Right atrium auricular region (tissue), 2 donors: ENCODE measurements around the gene PPP1R2B. TPM values are rescaled to one million over a fixed set of nuclear protein-coding genes. Genes with fewer than 3 reads are reported as not detected.

Experiments
- DNase-seq: peaks from one replicate; pipeline ENCODE4 v3.0.0-alpha.2; 2019; ENCODE audit warnings: low spot score
- H3K27ac ChIP-seq, 2 donors: fragments of 200-600 bp; sonication (generic); 1 replicate in 1 of 2; 2 replicates in 1 of 2; pipeline ENCODE4 v1.5.1; 2016 to 2019
- H3K27me3 ChIP-seq, 2 donors: fragments of 200-600 bp; sonication (generic); one replicate each; pipeline versions ENCODE4 v1.5.1 to v1.6.0; 2017 to 2019
- H3K36me3 ChIP-seq: fragments of 200-600 bp; sonication (generic); one replicate; pipeline ENCODE4 v1.5.1; 2016
- H3K4me1 ChIP-seq, 2 donors: fragments of 200-600 bp; sonication (generic); one replicate each; pipeline versions ENCODE4 v1.5.1 to v1.6.0; 2017 to 2019
- H3K4me3 ChIP-seq, 2 donors: fragments of 200-600 bp; sonication (generic); 1 replicate in 1 of 2; 2 replicates in 1 of 2; pipeline ENCODE4 v1.5.1; 2017 to 2019; ENCODE audit warnings: mild to moderate bottlenecking in 1 of 2, moderate library complexity in 1 of 2
- H3K9me3 ChIP-seq, 2 donors: fragments of 200-600 bp; sonication (generic); one replicate each; pipeline ENCODE4 v1.5.1; 2019
- CTCF ChIP-seq, 2 donors: fragments of 200-600 bp; sonication (generic); IDR thresholded peaks; one replicate each; pipeline ENCODE4 v1.5.1; 2019; ENCODE audit warnings: antibody characterized with exemption in 2 of 2
- total RNA-seq, 2 donors: library from RNA; depleted of rRNA; stranded (reverse); fragments of >200 nt; gene quantifications; one replicate each; pipeline ENCODE4 v1.1.0, GENCODE V29; 2016

The PPP1R2B gene
- total RNA-seq, 2 donors from 2014 or later = not detected

- no peak overlapping the region for H3K4me3 ChIP-seq
- H3K4me1 ChIP-seq = no peaks in the 10 kb centered on the region
- no peaks in the 10 kb centered on the region for H3K9me3 ChIP-seq
- no peak for TF ChIP-seq CTCF (IDR thresholded peaks at IDR 0.05)
- H3K27ac ChIP-seq = no peak overlapping the region
- no peak for DNase-seq
- no peaks in the 10 kb centered on the region for H3K36me3 ChIP-seq
- no peaks in the 10 kb centered on the region for H3K27me3 ChIP-seq
Measured at GRCh38 chr5:156819537-156819936, 30.6 kb upstream of the PPP1R2B start.

DNA sequence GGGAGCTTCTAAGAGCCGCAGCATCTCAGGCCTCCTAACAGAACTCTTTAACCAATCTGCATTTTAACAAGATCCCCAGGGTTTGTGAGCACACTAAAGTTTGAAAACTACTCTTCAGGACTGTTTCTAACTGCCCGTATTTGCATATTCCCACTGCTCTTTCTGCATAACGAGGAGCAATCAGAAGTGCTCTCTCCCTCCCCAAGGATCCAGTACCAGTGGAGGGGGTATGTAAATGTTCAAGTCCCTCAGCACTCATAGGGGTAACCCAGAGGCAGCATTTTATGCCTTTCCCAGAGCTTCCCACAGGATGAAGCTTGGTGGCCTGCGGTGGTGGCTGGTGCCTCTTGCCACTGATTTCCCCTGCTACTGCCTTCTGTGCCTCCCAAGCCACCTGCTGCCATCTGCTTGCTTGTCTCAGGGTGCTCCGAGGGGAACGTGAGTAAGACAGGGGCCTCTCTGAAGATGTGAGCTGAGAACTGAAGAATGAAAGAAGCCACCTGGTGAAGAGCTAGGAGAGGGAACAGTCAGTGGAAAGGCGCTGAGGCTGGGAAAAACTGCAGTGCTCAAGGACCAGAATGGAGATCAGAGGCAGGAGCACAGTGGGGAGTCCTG, 30.0 kb upstream of the PPP1R2B start:
- no peaks in the 10 kb centered on the region for H3K36me3 ChIP-seq
- H3K27me3 ChIP-seq = no peaks in the 10 kb centered on the region
- H3K4me1 ChIP-seq = no peaks in the 10 kb centered on the region
- no peaks in the 10 kb centered on the region for H3K9me3 ChIP-seq
- TF ChIP-seq CTCF (IDR thresholded peaks at IDR 0.05) = no peak
- no peak overlapping the region for H3K27ac ChIP-seq
- DNase-seq = no peak
- no peak overlapping the region for H3K4me3 ChIP-seq

GRCh38 chr5:156824241-156824640, 25.9 kb upstream of the PPP1R2B start:
- DNase-seq = no peak
- no peak for TF ChIP-seq CTCF (IDR thresholded peaks at IDR 0.05)
- H3K27ac ChIP-seq = no peak overlapping the region
- H3K9me3 ChIP-seq = no peaks in the 10 kb centered on the region
- no peaks in the 10 kb centered on the region for H3K36me3 ChIP-seq
- H3K27me3 ChIP-seq = no peaks in the 10 kb centered on the region
- no peaks in the 10 kb centered on the region for H3K4me1 ChIP-seq
- H3K4me3 ChIP-seq = no peak overlapping the region

- no peak overlapping the region for H3K27ac ChIP-seq
- DNase-seq = no peak
- H3K9me3 ChIP-seq = no peaks in the 10 kb centered on the region
- no peaks in the 10 kb centered on the region for H3K27me3 ChIP-seq
- no peaks in the 10 kb centered on the region for H3K36me3 ChIP-seq
- TF ChIP-seq CTCF (IDR thresholded peaks at IDR 0.05) = peak; percentile 27 to 69
- H3K4me1 ChIP-seq = no peaks in the 10 kb centered on the region
- no peak overlapping the region for H3K4me3 ChIP-seq
Measured at GRCh38 chr5:156824800-156825199, 25.3 kb upstream of the PPP1R2B start.

GRCh38 chr5:156825688-156826087, 24.4 kb upstream of the PPP1R2B start:
- no peak for DNase-seq
- no peaks in the 10 kb centered on the region for H3K9me3 ChIP-seq
- no peak overlapping the region for H3K4me3 ChIP-seq
- no peaks in the 10 kb centered on the region for H3K36me3 ChIP-seq
- no peak for TF ChIP-seq CTCF (IDR thresholded peaks at IDR 0.05)
- no peaks in the 10 kb centered on the region for H3K27me3 ChIP-seq
- no peak overlapping the region for H3K27ac ChIP-seq
- H3K4me1 ChIP-seq = no peaks in the 10 kb centered on the region

DNA sequence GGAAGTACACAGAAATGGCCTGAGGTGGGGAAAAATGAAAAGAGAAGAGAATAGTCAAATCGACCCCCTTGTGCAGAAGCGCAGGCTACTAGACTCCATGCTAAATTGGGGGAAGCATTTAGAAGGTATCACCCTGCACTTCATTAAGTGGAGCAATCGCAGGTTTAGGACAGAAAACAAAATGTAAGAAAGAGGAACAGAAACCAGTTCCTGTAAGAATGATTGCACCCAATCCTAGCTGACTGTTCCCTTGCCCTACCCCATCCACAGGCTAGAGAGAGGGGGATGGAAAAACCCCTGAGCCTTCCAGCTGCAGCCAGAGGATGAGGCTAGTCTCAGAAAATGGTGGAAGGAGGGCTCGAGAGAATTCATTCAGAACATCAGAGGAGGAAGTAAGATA, 23.9 kb upstream of the PPP1R2B start:
- H3K36me3 ChIP-seq = no peaks in the 10 kb centered on the region
- H3K27ac ChIP-seq = no peak overlapping the region
- no peak overlapping the region for H3K4me3 ChIP-seq
- no peaks in the 10 kb centered on the region for H3K27me3 ChIP-seq
- no peaks in the 10 kb centered on the region for H3K4me1 ChIP-seq
- no peak for DNase-seq
- TF ChIP-seq CTCF (IDR thresholded peaks at IDR 0.05) = no peak
- H3K9me3 ChIP-seq = no peaks in the 10 kb centered on the region
